Vagina (tissue), 2 donors: ENCODE measurements around the gene GNG2. TPM values are rescaled to one million over a fixed set of nuclear protein-coding genes. Genes with fewer than 3 reads are reported as not detected.

Source experiments
- DNase-seq, 2 donors: peaks; one replicate each; pipeline ENCODE4 v3.0.0-alpha.2; 2017; ENCODE audit errors: extremely low spot score in 2 of 2
- H3K27ac ChIP-seq: fragments of 200-600 bp; sonication (generic); one replicate; pipeline ENCODE4 v1.5.1; 2019
- H3K27me3 ChIP-seq: fragments of 200-600 bp; sonication (generic); one replicate; pipeline ENCODE4 v1.5.1; 2019
- H3K36me3 ChIP-seq, 2 donors: fragments of 200-600 bp; sonication (generic); one replicate each; pipeline ENCODE4 v1.5.1; 2017 to 2019
- H3K4me1 ChIP-seq: fragments of 200-600 bp; sonication (generic); one replicate; pipeline ENCODE4 v1.5.1; 2019
- H3K4me3 ChIP-seq, 2 donors: fragments of 200-600 bp; sonication (generic); 1 replicate in 1 of 2; 2 replicates in 1 of 2; pipeline ENCODE4 v1.5.1; 2016 to 2019
- H3K9me3 ChIP-seq: fragments of 200-600 bp; sonication (generic); one replicate; pipeline ENCODE4 v1.5.1; 2019
- POLR2A ChIP-seq, 2 donors: fragments of 450-650 bp; IDR thresholded peaks; one replicate each; pipeline ENCODE4 v1.6.1; 2017; ENCODE audit warnings: antibody characterized with exemption in 2 of 2, mild to moderate bottlenecking in 2 of 2, moderate library complexity in 2 of 2
- POLR2AphosphoS5 ChIP-seq, 2 donors: sonication (generic); formaldehyde crosslinking; IDR thresholded peaks; one replicate each; pipeline ENCODE4 v1.9.0; 2017; ENCODE audit warnings: antibody characterized with exemption in 2 of 2, mild to moderate bottlenecking in 2 of 2, low read depth in 1 of 2; ENCODE audit not compliant: insufficient read depth in 1 of 2
- intact Hi-C: fragments of 100-400 bp; cut with DNase I; formaldehyde crosslinking; loops from one replicate; pipeline ENCODE4 v1.15.1; 2023
- total RNA-seq: library from RNA; depleted of rRNA; stranded (reverse); fragments of >200 nt; gene quantifications from one replicate; pipeline ENCODE4 v1.2.3, GENCODE V29; 2016
- TF ChIP-seq, protein P1 (sequence below), 3 experiments: fragments of 450-650 bp in 2 of 3; fragments of 200-600 bp in 1 of 3; sonication (generic) in 1 of 3; IDR thresholded peaks; one replicate each; pipeline ENCODE4 v1.5.1; 2017 to 2019; ENCODE audit warnings: antibody characterized with exemption in 3 of 3, mild to moderate bottlenecking in 2 of 3, moderate library complexity in 2 of 3

Gene GNG2
- total RNA-seq, 1 donor from 2014 or later, result 12.8 TPM

DNA sequence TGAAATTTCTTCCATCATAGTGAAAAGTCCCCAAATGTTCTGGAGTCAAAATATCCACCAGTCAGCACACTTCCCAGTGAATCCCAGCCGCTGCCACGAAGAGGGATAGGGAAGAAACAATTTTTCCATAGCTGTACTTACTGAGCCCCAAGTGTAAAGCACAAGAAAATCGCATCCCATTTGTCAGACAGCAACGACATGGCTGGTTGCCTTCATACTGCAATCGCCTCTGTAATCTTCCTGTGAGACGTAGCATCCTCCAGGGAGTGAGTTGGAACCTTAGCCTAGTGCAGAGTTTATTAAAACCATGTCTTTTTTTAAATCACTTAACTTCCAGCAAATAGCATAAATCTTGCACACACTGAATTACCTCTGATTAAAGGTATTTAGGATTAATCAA is 56.8 kb downstream of the GNG2 start:
- TF ChIP-seq, protein P1, sequence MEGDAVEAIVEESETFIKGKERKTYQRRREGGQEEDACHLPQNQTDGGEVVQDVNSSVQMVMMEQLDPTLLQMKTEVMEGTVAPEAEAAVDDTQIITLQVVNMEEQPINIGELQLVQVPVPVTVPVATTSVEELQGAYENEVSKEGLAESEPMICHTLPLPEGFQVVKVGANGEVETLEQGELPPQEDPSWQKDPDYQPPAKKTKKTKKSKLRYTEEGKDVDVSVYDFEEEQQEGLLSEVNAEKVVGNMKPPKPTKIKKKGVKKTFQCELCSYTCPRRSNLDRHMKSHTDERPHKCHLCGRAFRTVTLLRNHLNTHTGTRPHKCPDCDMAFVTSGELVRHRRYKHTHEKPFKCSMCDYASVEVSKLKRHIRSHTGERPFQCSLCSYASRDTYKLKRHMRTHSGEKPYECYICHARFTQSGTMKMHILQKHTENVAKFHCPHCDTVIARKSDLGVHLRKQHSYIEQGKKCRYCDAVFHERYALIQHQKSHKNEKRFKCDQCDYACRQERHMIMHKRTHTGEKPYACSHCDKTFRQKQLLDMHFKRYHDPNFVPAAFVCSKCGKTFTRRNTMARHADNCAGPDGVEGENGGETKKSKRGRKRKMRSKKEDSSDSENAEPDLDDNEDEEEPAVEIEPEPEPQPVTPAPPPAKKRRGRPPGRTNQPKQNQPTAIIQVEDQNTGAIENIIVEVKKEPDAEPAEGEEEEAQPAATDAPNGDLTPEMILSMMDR (IDR thresholded peaks at IDR 0.05), result no peak
- TF ChIP-seq POLR2A (IDR thresholded peaks at IDR 0.05), result no peak
- TF ChIP-seq POLR2AphosphoS5 (IDR thresholded peaks at IDR 0.05; ENCODE audit: insufficient read depth in 1 of 2, low read depth in 1 of 2), result no peak
- Histone ChIP-seq H3K9me3 (no peaks in the 10 kb centered on the region), H3K36me3 (no peaks in the 10 kb centered on the region), H3K27ac (no peak overlapping the region), H3K27me3 (no peaks in the 10 kb centered on the region), H3K4me3 (no peak overlapping the region), H3K4me1 (peaks cover 4% of the 10 kb centered on the region)
- DNase-seq, result no peak
- intact Hi-C loops, result no loop called here

DNA sequence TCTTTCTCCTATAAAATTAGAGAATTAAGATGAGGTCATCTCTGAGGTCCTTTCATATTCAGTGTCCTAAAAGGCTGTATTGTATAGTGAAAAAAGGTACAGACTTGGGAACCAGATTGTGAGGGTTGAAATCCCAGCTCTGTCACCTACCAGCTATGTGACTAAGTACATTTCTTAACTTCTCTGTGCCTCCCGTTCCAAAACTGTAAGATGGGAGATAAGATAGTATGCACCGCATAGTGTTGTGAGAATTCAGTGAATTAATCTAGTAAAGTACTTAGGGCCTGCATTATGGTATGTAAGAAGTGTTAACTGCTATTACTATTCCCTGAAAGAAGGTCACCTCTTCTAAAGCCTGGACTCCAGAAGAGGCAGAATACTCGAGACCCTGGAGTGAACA is 60.6 kb downstream of the GNG2 start:
- no peaks in the 10 kb centered on the region for H3K27me3 ChIP-seq
- H3K27ac ChIP-seq, result no peak overlapping the region
- H3K4me3 ChIP-seq, result no peak overlapping the region
- intact Hi-C loops, result no loop called here
- peaks cover 4% of the 10 kb centered on the region for H3K4me1 ChIP-seq
- H3K9me3 ChIP-seq, result no peaks in the 10 kb centered on the region
- no peak for TF ChIP-seq POLR2A (IDR thresholded peaks at IDR 0.05)
- no peak for TF ChIP-seq POLR2AphosphoS5 (IDR thresholded peaks at IDR 0.05; ENCODE audit: insufficient read depth in 1 of 2, low read depth in 1 of 2)
- TF ChIP-seq, protein P1 (IDR thresholded peaks at IDR 0.05), result no peak
- no peaks in the 10 kb centered on the region for H3K36me3 ChIP-seq
- no peak for DNase-seq

DNA sequence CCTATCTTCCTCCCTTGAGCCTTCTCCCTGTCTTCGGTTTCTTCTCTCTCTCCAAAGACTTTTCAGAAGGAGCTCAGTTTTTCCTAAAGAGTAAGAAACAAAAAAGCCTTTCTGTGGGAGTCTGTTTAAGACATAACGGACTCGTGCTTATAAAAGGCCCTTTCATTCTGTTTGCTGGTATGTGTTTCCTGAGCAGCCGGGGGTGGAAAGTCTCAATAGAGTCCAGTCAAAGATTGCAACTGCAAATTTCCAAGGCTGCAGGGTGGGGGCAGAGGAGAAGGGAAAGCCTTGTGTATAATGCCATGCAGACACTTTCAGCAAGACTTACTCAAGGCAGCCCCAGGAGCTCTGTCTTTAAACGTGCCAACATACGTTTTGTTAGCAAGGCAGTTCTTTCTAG is 62.2 kb downstream of the GNG2 start:
- Histone ChIP-seq H3K9me3 (no peaks in the 10 kb centered on the region), H3K27ac (no peak overlapping the region), H3K27me3 (no peaks in the 10 kb centered on the region), H3K4me1 (peaks cover 4% of the 10 kb centered on the region), H3K4me3 (no peak overlapping the region), H3K36me3 (no peaks in the 10 kb centered on the region)
- TF ChIP-seq, protein P1 (IDR thresholded peaks at IDR 0.05), result no peak
- TF ChIP-seq POLR2AphosphoS5 (IDR thresholded peaks at IDR 0.05; ENCODE audit: insufficient read depth in 1 of 2, low read depth in 1 of 2) (no peak), POLR2A (IDR thresholded peaks at IDR 0.05) (no peak)
- DNase-seq, result no peak
- intact Hi-C loops, result no loop called here

DNA sequence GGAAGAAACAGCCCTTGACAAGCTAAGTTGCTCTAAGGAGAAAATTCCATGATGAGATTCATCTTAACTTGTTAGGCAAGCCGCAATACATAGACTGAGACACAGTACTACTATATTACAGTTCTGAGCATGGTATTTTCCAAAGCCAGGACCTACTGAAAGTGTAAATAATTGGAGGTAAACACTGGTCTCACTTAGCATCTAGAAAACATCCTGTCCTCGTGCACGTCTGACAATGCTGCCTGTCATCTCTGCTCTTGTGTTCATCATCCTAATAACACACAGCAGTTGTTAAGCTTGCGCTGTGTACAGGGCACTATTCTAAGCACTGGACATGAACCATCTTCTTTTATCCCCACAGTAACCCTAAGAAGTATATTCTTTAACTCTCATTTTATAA is 64.2 kb downstream of the GNG2 start:
- H3K4me1 ChIP-seq, result peaks cover 4% of the 10 kb centered on the region
- no peaks in the 10 kb centered on the region for H3K27me3 ChIP-seq
- H3K4me3 ChIP-seq, result no peak overlapping the region
- intact Hi-C loops, result no loop called here
- H3K27ac ChIP-seq, result no peak overlapping the region
- no peaks in the 10 kb centered on the region for H3K9me3 ChIP-seq
- DNase-seq, result no peak
- TF ChIP-seq, protein P1 (IDR thresholded peaks at IDR 0.05), result no peak
- H3K36me3 ChIP-seq, result no peaks in the 10 kb centered on the region

DNA sequence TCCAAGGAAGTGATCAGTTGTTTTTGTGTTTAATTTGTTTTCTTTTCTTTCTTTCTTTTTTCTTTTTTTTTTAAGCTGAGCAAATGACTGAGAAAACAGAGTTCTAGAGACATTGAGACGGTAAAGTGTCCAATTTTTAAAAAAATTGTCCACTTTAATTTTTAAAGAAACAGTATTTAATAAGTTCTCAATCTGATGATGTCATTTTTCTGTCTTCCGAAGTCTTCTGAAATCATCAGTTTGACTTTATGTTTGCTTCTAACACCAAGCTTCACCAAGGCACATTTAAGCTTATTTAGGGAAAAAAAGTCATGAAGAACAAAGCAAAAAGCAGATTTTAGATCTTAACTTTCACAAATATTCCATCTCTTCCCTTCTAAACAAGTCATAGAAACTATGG is 65.6 kb downstream of the GNG2 start:
- TF ChIP-seq, protein P1 (IDR thresholded peaks at IDR 0.05), result no peak
- TF ChIP-seq POLR2AphosphoS5 (IDR thresholded peaks at IDR 0.05; ENCODE audit: insufficient read depth in 1 of 2, low read depth in 1 of 2) (no peak), POLR2A (IDR thresholded peaks at IDR 0.05) (no peak)
- H3K27me3 ChIP-seq, result no peaks in the 10 kb centered on the region
- intact Hi-C loops, result no loop called here

More for the DNA sequence above, 65.6 kb downstream of the GNG2 start:
- no peak overlapping the region for H3K4me3 ChIP-seq
- no peaks in the 10 kb centered on the region for H3K36me3 ChIP-seq
- no peak overlapping the region for H3K27ac ChIP-seq
- DNase-seq, result no peak
- no peaks in the 10 kb centered on the region for H3K9me3 ChIP-seq
- peaks cover 1% of the 10 kb centered on the region for H3K4me1 ChIP-seq
